ENCODE results near the gene PALLD.

PALLD gene

GRCh38 chr4:168759959-168760527 lies 263.2 kb downstream of the PALLD start:
- DNase-seq (ENCODE audit: low read depth in 2 of 2), result no peak

GRCh38 chr4:168761066-168761465 lies 264.2 kb downstream of the PALLD start:
- no peak for DNase-seq (ENCODE audit: low read depth in 2 of 2)

DNA sequence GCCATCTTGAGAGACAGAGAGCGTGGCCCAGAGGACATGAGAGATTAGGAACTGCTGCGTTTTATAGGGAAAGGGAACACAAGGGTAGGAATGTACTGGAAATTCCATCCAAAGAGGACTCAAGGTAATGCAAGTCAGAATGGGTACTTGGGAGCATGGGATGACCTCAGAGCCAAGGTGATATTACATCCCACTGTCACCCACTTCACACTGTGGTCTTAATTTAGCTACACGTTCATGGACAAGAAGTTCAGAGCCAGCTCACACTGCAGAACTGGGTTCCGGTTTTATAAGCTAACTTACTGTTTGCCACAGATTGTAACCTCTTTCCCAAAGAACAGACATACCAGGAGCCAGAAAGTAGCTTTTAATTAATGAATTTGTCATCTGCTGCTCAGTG lies 268.5 kb downstream of the PALLD start:
- no peak for DNase-seq (ENCODE audit: low read depth in 2 of 2)

DNA sequence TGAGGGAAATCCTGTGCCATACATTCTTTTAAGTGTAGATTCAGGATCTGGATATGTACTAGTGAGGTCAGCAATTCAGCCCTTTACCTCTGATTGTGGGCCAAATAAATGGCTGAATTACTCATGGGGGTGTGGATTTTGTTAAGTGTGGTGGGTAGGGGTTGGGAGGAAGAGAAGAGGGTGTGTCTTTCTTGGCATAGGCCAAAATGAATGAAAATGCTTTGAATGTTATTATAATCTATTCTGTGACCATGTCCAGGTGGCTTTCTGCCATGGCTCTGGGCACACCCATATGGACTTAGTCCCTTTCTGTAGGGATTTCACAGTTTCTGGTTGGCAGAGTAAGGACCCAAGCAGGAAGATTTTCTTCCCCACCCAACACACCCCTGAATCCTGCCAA lies 268.9 kb downstream of the PALLD start:
- DNase-seq (ENCODE audit: low read depth in 2 of 2), result no peak

DNA sequence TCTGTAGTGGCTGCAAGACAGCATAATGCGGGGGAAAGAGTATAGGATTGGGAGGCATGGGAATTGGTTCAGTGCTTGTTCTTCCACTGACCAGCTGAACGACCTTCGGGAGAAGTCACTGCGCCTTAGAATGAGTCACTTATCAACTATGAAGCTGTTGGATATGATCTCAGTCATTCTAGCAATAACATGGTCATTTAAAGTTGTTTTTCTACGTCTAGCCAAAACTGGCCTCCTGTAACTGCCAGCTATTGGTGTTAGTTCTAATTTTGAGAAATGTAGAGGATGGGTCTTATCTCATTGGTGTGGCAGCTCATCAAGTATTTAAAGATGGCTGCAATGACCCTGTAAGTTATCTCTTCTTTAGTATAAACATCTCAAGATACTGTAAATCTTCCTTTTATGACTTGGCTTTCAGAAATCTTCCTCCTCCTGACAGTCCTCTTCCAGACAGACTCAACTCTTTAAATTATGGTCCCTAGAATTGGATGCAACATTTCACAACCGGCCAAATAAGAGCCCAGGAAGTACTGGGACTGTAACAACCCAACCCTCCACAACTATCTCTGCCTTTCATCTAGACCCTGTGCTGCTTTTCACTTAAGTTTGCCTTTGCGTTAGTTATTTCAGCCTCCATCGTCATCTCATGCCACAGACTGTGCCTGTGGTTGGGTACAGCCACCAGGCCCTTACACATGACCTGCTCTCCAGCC lies 269.9 kb downstream of the PALLD start:
- DNase-seq (ENCODE audit: low read depth in 2 of 2), result no peak

- no peak for DNase-seq (ENCODE audit: low read depth in 2 of 2)
These were observed 272.6 kb downstream of the PALLD start for GRCh38 chr4:168769416-168769815.

GRCh38 chr4:168769837-168770236 lies 273.0 kb downstream of the PALLD start:
- DNase-seq (ENCODE audit: low read depth in 2 of 2), result no peak

DNA sequence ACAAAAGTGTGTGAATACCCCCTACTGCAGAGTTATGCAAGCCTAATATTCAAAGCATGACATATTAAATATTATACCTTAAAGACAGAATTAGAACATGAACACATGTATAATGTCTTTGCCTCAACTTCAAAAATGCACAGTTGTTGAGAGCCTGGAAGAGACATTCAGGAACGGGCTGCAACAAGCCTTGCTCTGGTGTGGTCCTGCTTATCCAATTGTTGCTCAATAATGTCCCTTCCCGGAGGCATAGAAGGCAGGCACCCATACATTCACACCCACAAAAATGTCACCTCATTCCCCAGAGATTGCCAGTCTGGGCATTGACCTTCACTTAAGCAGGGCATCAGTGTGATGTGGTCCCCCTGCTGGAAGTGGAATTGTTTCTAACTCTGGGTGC lies 274.4 kb downstream of the PALLD start:
- no peak for DNase-seq (ENCODE audit: low read depth in 2 of 2)

- DNase-seq (ENCODE audit: low read depth in 2 of 2), result no peak
These were observed 276.7 kb downstream of the PALLD start for GRCh38 chr4:168773388-168774195.

DNA sequence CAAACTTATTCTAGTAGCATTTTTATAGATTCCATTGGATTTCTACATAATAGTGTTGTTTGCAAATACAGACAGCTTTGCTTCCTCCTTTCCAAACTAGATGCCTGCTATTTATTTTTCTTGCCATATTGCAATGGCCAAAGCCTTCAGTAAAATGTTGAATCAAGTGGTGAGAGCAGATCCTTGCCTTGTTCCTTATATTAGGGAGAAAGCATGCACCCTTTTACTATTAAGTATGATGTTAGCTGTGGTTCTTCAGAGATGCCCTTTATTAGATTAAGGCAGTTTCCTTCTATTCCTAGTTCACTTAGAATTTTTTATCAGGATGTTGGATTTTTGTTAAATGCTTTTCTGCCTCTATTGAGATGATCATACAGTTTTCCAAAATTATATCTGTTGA lies 279.5 kb downstream of the PALLD start:
- DNase-seq (ENCODE audit: low read depth in 2 of 2), result no peak

DNA sequence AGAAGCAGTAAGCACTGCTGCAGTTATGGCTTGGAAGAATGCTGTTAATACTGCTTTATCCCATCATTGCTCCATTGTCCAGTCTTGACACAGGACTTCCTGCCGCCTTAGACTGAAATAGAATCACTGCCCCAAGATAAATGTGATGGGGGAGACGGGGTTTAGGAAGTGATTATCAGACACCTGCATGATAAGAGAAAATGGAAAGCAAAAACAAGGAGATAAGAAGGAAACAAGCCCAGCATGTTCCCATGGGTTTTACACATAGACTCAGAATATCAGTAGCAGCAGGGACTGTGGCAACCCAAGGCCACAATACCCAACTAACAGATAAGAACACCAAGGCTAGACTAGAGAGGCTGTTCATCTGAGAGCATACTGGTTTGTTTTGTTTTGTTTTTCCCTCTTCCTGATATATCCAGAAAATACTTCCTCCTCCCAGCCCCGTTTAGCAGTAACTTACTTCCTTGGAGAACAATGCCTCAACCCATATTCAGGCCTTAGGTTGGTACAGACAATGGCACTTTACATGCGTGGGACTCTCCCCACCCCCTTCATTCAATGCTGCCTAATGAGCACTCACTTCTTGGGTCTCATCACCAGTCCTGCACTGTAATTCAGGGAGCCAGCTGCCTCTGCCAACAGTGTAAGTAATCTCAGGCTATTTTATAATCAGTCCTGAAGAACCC lies 280.6 kb downstream of the PALLD start:
- DNase-seq (ENCODE audit: low read depth in 2 of 2), result no peak

DNA sequence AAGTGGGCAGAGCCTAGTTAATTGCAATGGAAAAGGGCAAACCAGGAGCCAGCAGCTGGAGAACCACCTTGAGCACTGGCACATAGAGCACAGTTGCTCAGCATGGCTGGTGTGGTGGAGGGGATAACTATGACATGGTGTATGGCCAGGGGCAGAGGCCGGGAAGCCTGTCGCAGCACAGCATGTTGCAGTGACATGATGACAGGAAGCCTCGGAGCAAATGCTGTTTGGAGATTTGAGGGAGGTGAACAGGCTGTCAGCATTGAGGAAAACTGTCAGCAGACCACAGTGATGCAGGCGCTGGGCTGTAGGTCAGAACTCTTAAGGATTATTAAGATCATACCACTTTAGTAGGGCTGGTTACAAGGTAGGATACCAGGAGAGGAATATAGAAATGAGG lies 284.5 kb downstream of the PALLD start:
- DNase-seq (ENCODE audit: low read depth in 2 of 2), result no peak

- no peak for DNase-seq (ENCODE audit: low read depth in 2 of 2)
These were observed 285.1 kb downstream of the PALLD start for GRCh38 chr4:168781926-168782325.

- DNase-seq (ENCODE audit: low read depth in 2 of 2), result no peak
These were observed 285.6 kb downstream of the PALLD start for GRCh38 chr4:168782439-168782838.

DNA sequence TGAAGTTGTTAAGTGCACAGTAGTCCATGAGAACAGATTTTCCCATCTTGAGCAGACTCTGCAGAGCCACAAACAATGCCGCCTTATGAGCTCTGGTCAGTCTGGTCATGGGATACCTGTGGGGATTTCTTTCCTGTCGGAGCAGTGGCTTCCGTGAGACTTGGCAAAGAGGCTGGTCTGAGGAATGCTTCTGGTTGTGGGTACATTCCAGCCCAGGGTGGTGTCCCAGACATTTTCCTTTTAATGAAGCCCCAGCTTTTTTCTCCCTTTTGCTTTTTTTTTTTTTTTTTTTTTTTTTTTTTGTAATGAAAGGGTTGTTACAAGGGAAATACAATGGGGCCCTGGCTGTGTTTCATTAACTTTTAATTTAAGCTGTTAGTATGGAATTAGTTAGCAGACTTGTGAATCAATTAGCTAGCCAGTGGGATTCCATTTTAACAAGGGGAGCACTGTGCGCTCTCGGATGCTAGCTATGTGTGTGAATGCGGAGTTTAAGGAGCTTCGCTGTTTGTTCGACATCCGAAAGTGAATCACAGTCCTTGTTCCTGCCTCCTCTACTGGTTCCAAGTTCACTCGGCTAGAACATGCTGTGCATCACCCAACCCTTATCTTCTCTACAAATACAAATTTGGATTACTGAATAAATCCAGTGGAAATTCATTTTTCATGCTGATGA lies 288.1 kb downstream of the PALLD start:
- DNase-seq (ENCODE audit: low read depth in 2 of 2), result no peak

GRCh38 chr4:168787334-168787733 lies 290.5 kb downstream of the PALLD start:
- no peak for DNase-seq (ENCODE audit: low read depth in 2 of 2)

- no peak for DNase-seq (ENCODE audit: low read depth in 2 of 2)
These were observed 291.1 kb downstream of the PALLD start for GRCh38 chr4:168787801-168788595.

DNA sequence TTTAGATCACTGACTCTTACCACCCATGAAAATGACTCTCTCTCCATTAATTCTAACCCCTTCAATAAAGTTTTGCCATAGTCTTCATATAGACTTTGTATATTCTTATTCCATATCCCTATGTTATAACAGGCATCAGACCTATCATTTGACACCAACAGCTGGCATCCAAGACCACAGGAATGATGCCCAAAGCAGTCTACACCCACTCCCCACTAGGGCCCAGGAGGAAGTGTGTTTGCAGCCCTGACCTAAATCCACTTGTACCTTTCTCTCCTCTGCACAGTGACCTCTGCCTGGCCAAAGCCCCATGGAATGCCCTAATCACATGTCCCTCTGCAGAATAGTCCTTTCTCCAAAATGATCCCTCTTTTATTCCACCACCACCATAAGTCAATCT lies 294.0 kb downstream of the PALLD start:
- DNase-seq (ENCODE audit: low read depth in 2 of 2), result no peak

DNA sequence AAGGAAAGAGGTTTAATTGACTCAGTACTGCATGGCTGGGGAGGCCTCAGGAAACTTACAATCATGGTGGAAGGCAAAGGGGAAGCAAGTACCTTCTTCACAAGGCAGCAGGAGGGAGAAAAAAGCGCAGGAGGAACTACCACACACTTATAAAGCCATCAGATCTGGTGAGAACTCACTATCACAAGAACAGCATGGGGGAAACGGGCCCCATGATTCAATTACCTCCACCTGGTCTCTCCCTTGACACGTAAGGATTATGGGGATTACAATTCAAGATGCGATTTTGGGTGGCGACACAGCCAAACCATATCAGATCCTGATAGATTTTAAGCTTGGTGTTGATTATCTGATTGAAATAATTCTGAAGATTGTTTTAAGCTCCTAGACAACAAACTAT lies 294.5 kb downstream of the PALLD start:
- DNase-seq (ENCODE audit: low read depth in 2 of 2), result no peak

DNA sequence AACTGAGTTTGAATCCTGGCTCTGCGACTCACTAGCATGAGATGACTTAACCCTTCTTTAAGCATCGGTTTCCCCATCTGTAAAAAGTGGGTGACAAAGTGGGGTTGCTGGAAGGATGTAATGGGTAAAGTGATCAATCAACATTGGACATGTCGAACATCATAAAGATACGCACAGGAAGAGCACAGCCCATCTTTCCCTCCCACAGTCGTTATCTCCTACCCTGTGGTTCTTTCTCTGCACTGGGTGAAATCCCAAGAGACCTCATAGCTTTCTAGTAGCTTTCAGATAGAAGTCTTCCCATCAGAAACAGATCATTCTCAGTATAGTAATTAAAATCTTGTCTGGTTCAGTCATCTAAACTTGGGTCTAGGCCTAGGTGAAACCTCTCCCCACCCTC lies 296.7 kb downstream of the PALLD start:
- no peak for DNase-seq (ENCODE audit: low read depth in 2 of 2)

DNA sequence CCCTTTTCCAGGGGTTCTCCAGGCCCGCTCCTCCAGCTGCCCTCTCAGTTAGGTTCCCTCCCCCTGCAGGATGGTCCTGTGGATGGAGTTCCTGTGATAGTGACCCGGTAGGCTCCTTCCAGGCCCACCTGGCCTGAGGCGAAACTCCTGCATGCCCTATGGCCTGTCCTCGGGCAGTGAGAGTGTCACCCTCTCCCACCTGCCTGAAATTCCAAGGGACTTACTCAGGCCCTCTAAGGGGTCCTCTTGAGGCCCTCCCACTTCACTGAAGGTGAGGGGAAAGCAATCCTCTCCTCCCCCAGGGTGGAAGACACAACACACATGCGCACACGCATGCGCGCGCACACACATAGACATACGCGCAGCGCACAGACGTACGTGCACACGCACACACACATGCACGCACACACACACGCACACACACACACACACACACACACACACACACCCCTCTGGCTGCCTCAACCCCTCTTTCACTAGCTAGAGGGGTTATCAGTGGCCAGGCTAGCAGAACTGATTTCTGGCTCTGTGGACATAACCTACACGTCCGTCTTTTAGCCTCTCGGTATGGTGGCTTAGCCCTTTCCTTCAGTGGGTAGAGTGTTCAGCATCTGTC lies 297.3 kb downstream of the PALLD start:
- DNase-seq (ENCODE audit: low read depth in 2 of 2), result no peak
